Thyroid gland (tissue), 4 donors: ENCODE results near the gene CKAP4.

Source experiments
- POLR2A ChIP-seq, 2 donors: fragments of 450-650 bp; IDR thresholded peaks; one replicate each; pipeline ENCODE4 v1.6.1; 2017; ENCODE audit warnings: antibody characterized with exemption in 2 of 2, mild to moderate bottlenecking in 2 of 2, moderate library complexity in 1 of 2
- TF ChIP-seq, protein P1 (sequence below), 6 experiments: fragments of 200-600 bp in 3 of 6; fragments of 450-650 bp in 3 of 6; sonication (generic) in 3 of 6; IDR thresholded peaks; one replicate each; pipeline ENCODE4 v1.5.1; 2016 to 2019; ENCODE audit warnings: antibody characterized with exemption in 6 of 6, mild to moderate bottlenecking in 2 of 6, inconsistent platforms in 1 of 6, moderate library complexity in 1 of 6

DNA sequence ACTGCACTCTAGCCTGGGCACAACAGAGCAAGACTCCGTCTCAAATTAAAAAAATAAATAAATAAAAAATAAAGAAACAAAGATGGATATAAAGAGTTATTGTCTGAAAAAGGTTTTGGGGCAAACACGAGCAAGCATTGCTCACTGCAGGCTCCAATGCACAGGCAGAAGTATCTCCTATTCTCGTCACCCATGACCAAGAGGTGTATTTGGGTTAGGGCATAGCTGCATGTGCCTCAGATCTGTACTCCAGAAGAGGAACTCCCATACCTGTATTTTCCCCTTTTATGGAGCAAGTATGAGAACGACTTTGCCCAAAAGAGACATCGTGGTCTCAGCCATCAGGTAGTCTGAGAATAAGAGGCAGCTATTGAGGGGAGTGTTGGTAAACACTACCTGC lies 44.5 kb upstream of the CKAP4 start:
- TF ChIP-seq, protein P1, sequence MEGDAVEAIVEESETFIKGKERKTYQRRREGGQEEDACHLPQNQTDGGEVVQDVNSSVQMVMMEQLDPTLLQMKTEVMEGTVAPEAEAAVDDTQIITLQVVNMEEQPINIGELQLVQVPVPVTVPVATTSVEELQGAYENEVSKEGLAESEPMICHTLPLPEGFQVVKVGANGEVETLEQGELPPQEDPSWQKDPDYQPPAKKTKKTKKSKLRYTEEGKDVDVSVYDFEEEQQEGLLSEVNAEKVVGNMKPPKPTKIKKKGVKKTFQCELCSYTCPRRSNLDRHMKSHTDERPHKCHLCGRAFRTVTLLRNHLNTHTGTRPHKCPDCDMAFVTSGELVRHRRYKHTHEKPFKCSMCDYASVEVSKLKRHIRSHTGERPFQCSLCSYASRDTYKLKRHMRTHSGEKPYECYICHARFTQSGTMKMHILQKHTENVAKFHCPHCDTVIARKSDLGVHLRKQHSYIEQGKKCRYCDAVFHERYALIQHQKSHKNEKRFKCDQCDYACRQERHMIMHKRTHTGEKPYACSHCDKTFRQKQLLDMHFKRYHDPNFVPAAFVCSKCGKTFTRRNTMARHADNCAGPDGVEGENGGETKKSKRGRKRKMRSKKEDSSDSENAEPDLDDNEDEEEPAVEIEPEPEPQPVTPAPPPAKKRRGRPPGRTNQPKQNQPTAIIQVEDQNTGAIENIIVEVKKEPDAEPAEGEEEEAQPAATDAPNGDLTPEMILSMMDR (IDR thresholded peaks at IDR 0.05), result no peak
- no peak for TF ChIP-seq POLR2A (IDR thresholded peaks at IDR 0.05)
